GM18867 (cell line): Measurements from ENCODE around the gene BAHCC1.

Source experiments
- ATAC-seq: cut with Tn5 transposase; IDR thresholded peaks from one replicate; pipeline ENCODE4 v1.9.1; 2021; ENCODE audit warnings: mild to moderate bottlenecking, moderate library complexity; ENCODE audit not compliant: unreplicated experiment

BAHCC1 gene

DNA sequence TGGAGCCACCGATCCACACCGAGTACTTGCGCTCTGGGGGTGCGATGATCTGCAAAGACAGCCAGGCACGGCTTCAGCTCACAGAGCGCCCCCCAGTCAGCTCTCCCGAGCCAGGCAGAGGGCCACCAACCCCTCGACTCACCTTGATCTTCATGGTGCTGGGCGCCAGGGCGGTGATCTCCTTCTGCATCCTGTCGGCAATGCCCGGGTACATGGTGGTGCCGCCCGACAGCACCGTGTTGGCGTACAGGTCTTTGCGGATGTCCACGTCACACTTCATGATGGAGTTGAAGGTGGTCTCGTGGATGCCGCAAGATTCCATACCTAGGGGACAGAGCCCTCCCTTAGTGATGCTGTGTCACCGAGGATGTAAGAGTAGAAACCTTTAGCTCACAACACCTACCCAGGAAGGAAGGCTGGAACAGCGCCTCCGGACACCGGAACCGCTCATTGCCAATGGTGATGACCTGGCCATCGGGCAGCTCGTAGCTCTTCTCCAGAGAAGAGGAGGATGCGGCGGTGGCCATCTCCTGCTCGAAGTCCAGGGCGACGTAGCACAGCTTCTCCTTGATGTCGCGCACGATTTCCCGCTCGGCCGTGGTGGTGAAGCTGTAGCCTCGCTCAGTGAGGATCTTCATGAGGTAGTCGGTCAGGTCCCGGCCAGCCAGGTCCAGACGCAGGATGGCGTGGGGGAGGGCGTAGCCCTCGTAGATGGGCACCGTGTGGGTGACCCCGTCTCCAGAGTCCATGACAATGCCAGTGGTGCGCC is 115.7 kb downstream of the BAHCC1 start:
- no peak for ATAC-seq

DNA sequence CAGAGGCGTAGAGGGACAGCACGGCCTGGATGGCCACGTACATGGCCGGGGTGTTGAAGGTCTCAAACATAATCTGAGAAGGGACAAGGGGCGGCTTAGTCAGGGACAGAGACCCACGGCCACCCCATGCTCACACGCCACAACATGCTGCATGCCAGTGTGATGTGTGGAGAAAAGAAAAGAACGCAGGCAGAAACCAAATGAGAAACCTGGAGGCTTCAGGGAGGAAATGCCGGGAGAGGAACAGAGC is 116.2 kb downstream of the BAHCC1 start:
- ATAC-seq: no peak

DNA sequence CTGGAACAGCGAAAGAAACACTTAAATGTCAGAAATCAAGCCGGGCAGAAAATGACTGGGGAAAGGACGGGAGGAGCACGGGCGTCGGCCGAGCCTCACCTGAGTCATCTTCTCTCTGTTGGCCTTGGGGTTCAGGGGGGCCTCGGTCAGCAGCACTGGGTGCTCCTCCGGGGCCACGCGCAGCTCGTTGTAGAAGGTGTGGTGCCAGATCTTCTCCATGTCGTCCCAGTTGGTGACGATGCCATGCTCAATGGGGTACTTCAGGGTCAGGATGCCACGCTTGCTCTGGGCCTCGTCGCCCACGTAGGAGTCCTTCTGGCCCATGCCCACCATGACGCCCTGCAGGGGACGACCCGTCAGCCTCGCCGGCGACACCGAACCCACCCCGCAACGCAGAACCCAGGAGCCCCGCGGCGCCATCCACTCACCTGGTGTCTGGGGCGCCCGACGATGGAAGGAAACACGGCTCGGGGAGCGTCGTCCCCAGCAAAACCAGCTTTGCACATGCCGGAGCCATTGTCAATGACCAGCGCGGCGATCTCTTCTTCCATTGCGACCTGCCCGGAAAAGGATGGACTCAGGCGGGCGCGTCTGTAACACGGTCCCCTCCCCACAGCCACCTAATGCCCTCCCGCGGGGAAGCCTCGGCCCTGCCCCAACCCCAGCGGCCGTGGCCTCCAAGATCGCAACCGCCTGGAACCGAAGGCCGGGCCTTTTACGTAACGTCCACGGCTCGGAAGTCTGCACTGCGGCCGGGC is 116.7 kb downstream of the BAHCC1 start:
- no peak for ATAC-seq

DNA sequence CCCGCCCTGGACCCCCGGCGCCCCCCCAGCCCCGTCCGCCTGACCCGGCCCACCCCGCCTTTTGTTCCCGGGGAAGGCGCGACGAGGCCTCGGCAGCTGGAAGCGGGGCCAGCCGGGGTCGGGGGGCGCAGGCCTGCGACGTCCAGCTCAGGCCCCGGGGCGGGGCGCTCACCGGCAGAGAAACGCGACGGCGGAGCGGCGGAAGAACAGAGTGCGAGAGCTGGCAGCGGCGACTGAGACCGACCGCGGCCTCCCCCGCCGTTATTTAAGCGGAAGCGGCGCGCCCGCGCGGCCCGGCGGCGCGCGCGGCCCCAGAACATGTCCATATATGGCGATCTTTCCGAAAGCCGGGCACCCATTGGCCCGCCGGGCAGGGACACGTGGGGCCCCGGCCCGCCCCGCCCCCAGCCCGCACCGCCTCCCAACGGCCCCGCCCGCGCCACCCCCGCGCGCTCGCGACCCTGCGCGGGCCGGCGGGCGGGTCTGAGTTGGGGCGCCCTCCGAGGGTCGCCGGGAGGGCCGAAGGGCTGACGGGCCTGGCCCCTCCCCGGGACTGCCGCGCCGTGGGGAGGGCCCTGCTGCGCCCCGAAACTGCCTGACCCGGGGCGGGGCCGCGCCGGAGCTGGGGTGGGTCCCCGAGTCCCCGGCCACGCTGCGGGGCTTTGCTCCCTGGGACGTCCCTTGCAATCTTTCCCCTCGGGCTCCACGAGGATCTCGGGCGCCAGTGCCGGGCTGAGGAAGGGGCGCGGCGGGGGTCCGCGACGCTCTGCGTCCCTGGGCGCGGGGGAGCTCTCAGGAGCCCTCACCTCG is 117.5 kb downstream of the BAHCC1 start, which contains the start of gene ACTG1:
Gene ACTG1 (minus strand): TSS at position 238 of the 810 bp plus-strand sequence. CDS start 445 bp downstream, outside the sequence.
- ATAC-seq: peak; percentile 51

DNA sequence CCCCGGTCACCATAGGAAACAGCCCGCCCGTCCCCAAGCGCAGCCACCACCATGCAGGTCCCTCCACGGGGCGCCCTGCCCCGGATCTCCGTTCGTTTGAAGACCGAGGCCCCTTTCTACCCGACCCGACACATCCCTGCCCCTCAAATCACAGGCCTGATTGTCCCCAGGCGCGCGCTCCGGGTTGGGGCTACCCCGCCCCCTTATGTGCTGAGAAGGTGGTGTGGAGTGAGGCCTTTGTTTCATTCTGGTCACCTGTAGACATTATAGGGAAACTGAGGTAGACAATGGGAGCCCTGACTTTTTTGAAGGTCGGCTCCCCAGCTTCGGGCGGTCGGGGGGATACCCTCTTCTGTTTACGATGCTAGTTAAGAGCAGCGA is 118.1 kb downstream of the BAHCC1 start:
- ATAC-seq: peak; percentile 3

DNA sequence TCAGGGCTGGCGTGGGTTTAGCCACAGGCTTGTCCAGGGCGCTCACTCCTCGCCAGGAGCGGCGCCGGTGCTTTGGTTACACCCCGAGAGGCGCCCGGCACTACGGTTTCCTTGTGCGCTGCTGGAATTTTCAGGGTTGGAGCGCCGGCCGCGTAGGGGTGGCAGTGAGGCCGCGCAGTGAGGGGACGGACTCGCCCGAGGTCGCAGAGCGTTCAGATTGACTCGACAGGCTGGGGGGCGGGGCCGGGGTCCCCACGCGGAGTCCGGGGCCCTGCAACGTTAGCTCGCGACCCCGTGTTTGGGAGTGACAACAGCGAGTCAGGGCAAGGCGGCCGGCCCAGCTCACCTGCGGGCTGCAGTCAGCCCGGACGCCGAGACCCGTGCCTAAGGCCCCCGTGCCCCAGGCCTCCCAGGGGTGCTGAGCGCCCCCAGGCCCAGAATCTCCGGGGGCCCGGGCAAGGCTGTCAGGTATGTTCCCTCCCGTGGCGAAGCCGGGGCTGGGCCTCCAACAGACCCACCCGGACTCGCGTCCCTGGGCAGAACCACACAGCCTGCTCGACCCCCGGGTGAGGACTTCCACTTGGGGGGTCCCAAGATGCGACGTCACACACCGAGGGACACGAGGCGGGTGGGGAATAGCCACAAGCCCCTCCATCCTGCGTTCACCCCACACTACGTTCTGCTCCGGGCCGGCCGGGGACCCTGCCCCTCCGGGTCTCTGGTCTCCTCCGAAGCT is 118.7 kb downstream of the BAHCC1 start:
- ATAC-seq: peak; percentile 2

DNA sequence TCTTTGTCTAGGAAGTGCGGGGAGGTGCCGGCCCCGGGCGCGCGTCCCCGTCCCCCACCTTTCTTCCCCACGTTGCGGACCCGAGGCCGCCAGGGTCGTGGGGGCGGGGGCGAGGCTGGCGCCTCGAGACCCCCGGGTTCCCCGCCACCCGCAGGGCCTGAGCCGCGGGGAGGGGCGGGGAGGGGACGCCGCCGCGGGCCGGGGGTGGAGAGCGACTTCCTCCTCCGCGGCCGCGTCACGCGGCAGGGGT is 119.2 kb downstream of the BAHCC1 start:
- no peak for ATAC-seq

DNA sequence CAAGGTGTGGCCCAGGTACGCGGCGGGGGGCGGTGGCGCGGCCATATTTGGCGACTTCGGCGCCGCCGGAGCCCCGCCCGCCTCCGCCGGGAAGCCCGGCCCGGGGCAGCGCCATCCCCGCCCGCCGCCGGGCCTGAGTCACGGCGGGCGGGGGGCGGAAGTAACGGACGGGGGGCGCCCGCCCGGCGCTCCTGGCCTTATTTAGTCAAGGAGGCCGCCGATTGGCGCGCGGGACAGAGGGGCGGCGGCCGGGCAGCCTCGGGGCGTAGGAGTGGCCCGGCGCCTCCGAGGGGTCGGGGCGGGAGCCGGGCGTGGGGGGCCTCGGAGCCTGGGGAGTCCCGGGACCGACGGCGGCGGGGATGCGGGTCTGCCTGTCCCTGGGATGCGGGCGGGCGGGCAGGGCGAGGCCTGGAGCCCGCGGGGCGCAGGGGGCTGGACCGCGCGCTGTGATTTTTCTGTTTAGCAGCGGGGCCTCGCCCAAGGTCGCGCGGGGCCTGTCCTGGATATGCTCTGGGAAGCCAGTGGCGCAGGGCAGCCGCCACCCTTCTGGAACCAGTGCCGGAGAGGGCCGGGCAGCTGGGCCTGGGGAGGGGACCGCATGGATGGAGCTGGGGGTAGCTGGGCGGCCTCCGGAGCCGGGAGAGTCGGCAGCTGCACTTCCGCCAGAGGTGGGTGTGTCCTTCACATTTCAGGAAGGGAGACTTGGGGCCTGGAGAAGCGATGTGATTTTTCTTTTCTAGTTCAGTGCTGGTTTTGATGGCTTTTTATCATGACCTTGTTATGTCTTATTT is 119.7 kb downstream of the BAHCC1 start:
- ATAC-seq: peak; percentile 17

DNA sequence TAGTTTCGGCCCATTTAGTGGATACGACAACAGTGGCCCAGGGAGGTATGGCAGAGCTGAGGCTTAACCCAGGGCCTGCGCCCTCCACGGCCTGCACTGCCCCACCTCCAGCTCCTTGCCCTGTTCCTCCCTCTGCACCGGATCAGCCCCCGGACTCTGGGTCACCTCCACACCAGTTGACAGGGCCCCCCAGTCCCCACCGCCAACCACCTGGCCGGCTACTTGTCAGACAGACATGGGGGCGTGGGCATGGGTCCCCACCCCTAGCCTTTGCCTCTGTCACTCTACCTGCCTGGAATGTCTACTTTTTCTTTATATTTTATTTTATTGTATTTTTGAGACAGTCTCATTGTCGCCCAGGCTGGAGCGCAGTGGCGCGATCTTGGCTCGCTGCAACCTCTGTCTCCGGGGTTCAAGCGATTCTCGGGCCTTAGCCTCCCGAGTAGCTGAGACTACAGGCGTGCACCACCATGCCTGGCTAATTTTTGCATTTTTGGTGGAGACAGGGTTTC is 120.3 kb downstream of the BAHCC1 start:
- ATAC-seq: no peak
